GM21515 (cell line): ENCODE results near the gene ILKAP.

Source experiments
- ATAC-seq: cut with Tn5 transposase; IDR thresholded peaks from one replicate; pipeline ENCODE4 v1.9.1; 2021; ENCODE audit not compliant: unreplicated experiment

ILKAP gene, protein sequence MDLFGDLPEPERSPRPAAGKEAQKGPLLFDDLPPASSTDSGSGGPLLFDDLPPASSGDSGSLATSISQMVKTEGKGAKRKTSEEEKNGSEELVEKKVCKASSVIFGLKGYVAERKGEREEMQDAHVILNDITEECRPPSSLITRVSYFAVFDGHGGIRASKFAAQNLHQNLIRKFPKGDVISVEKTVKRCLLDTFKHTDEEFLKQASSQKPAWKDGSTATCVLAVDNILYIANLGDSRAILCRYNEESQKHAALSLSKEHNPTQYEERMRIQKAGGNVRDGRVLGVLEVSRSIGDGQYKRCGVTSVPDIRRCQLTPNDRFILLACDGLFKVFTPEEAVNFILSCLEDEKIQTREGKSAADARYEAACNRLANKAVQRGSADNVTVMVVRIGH

DNA sequence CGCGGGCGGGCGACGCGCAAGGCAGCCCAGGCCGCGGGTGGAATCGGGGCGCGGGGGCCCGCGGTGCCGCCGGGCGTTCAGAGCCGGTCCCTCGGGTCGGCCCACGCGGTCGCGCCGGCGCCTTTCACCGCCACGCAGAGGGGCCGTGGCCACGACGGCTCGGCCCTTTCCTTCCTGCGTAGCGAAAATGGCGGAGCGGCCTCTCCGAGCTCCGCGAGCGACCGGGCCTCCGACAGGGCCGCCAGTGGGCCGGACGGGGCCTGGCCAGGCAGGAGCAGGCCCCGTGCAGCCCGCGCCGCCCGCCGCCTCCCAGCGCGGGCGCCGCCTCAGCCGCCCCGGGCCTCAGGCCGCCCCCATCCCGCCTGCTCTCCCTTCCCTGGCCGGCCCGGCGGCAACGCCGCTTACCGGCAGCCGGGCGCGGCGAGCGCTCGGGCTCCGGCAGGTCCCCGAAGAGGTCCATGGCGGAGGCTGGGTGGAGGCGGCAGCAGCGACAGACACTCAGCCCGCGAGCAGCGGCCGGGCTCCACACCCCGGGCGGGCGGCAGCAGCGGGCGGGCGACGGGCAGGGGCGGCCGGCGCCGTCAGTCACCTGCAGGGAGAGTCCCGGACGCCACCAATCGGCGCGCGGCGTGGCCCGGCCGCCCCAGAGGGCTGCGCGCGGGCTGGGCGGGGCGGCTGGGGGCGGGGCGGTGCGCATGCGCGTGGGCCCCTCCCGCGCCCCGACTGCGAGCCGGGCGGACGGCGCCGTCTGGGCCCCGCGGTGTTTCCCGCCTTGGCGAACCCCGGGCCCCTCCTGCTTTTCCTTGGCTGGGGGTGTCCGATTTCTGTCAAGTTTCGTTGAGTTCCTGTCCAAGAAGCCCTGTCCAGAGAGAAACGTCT, at the start of gene ILKAP:
ILKAP (minus strand) TSS at position 602 of the 879 bp plus-strand sequence; CDS start at position 460, 142 bp downstream.
- ATAC-seq: peak; percentile 95

- no peak for ATAC-seq
These were observed 49.5 kb upstream of the ILKAP start for GRCh38 chr2:238252766-238253630.

GRCh38 chr2:238251986-238252385, 48.5 kb upstream of the ILKAP start:
- ATAC-seq: no peak

- no peak for ATAC-seq
These were observed 47.8 kb upstream of the ILKAP start for GRCh38 chr2:238251331-238251730.

GRCh38 chr2:238250896-238251295, 47.4 kb upstream of the ILKAP start:
- no peak for ATAC-seq

DNA sequence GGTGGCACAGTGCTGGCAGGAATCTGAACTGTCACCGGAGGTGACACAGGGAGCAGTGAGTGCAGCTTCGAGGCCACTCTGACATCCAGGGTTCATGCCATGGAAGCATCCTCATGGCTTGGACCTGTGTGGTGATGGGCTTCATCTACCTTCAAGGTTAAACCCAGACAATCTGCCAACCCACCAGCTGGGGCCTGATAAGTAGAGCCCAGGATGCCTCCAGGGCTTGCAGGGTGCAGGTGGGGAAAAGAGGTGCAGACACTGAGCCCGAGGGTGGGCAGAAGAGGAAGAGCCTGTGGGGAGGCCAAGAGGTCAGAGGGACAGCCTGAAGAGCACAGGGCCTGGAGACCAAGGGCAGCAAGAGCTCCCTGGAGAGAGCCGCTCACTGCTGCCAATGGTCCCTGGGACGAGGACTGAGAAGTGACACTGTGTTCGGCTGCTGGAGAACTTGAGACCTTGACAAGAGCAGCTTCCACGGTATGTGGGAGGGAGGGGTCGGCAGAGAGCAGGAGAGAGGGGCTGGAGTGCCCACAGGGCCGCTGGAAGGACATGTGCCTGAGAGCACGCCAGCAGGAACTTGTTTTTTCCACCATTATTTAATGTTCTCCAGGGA, 44.5 kb upstream of the ILKAP start:
- ATAC-seq: no peak

DNA sequence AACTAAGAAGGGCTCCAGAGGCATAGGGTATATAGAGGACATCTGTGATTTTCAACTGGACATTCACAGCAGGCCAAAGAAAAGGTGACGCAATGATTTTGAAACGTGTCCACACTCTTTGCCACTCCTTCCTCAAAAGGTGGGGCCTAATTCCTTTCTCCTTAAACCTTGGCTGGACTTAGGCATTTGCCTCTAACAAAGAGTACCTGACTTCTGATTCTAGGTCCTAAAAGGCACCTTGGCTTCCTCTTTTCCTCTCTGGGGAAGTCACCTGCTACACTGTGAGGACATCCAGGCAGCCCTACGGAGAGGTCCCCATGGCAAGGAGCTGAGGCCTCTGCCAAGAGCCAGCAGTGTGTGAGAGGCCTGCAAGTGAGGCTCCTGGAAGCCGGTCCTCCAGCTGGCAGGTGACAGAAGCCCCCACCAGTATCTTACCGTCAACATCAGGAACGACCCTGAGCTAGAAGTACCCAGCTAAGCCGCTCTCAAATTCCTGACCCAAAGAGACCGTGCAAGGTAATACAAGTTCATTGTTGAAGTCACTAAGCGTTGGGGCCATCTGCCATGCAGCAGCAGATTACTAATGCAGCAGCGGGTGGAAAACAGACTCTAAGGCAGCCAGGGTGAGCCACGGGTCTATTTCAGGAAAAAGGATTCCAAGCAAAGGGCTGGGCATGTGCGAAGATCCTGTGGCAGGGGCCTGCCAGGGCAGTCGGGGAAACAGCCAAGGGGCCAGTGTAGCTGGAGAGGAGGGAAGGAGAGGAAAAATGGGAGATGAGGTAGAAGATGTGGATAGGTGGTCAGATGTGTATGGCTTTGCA, 43.7 kb upstream of the ILKAP start:
- ATAC-seq: no peak

- ATAC-seq: no peak
These were observed 40.7 kb upstream of the ILKAP start for GRCh38 chr2:238244151-238244550.

DNA sequence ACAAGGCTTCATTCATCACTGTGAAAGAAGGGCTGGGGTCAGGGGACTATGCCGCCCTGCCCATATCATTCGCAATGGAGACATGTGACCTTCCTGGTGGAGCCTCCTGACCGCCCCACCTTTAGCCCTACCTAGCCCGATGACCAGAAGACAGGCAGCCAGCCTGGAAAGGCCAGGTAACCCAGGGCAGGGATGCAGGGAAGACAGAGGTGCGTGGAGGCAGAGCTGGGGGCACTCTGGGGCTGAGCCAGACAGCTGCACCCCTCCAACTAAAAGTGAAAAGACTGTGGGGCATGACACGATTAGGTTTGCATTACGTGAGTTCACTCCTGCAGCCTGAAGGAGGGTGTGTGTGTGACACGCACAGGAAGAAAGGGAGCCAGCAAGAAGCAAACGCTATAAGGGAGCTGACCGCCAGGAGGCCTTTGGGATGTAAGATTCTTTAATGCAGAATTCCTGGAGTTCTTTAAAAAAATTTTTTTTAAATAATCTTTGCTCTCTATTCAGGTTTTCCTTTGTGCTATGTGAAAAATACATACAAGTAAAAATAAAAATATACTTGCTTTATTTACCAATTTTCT, 40.1 kb upstream of the ILKAP start:
- ATAC-seq: no peak

DNA sequence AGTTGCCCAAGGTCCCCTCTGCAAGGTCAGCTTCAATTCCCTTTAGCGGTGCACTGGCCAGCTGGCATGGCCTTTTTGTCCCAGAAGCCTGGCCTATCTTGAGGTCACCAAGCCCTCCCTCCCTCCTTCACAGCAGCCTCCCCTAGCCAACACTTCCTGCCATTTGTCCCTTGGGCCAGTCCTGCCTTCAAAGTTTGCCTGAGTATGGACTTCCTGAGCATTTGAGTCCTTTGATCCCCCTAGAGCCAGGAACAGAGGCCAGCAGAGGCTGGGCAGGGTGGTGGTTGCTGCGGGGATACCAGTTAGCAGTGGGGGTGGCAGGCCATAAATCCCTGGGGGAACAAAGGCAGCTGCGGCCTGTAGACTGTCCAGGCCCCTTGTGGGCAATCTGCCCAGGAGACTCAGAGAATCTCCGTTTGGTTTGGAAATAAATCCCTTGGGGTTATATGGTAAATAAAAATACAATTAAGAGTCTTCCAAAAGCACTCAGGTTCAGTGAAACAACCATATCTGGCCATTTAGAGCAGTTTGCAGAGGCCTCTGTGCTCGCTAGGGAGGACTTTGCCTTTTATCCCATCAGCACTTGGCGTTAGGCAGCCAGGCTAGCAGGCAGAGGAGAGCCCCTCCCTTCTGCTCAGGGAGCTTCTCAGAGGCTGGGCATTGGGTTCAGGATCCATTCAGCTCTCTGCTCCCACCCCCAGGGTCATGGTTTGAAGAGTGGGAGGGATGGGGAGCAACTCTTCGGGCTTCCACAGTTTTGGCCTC, 39.4 kb upstream of the ILKAP start:
- ATAC-seq: no peak

GRCh38 chr2:238241970-238242369, 38.5 kb upstream of the ILKAP start:
- no peak for ATAC-seq

DNA sequence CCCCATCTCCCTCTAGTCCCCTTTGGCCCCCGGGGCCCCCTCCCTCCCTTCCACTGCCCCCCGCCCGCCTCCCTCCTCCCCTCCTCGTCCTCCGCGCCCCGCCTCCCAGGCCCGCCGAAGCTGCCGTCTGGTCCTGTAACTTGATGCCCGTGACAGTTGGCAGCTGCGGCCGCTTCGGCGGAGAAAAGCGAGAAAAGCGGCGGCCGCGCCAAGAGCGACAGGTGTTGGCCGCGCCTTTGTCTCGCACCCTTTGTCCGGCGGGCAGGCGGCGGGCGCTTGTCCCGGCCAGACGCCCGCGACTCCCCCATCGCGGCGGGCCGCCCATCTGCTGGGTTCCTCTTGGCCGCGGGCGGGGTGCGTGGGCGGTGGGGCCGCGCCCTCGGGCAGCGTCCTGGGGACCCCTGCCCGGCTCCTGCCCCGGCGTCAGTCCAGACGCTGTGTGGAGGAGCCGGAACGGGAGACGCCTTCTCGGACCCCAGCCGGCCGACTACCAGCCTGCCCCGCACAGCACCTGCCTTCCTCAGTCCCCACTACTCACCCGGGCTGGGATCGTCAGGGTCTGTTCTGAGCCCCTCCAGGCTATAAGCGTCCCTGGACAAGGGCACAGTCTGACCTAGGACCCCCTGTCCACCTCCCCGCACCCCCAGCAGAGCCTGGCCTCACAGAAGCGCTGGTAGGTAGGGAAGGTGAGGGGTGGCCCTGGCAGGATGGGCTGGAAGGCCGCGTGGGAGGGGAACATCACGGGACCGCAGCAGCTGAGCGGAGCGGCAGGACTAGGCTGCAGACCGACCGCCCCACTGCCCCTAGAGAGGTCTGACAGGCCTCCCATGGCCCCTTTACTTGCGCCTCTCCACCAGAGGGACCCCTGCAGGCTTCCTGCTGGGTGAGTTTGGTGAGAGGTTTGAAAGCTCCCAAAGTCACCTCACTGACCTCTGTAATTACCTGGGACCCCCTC, 37.5 kb upstream of the ILKAP start:
- ATAC-seq: no peak

DNA sequence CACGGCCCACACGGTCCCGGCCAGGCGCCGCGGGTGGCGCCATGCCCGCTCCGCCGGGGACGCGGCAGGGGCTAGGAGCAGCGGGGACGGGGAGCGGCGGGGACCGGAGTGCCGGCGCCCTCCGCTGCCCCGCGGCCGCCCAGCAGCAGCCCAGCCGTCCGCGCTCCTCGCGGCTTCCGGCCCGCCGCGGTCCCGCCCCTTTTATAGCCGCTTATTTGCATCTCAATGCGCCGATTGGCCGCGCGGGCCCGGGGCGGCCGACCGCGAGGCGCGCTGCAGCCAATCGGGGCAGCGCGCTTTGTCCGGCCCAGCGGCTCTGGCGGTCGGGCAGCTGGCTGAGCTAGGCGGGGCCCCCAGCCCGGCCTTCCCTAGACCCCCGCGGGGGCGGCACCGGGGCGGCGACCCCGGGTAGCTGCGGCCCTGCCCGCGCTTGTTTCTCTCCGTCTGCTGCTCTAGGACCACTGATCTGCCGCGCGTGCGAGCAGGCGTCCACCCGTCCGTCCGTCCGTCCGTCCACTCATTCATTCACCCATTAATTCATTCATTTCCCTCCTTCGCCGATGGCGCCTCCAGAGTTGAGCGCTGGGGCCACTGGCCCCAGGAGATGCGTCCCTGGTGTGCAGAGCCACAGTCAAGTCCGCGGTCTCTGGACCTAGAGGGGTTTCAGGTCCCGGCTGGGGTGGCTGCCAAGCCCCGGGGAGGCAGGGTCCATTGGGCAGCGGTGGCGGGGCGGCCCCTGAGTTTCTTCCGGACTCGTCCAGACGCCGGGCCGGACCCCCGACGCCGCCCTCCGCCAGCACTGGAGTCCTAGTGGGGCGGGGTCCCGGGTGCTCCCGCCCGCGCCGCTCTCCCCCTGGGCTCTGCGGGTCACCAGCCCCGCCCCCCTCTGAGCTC, 36.6 kb upstream of the ILKAP start, which contains the start of gene HES6:
HES6 (minus strand) TSS at position 176 of the 894 bp plus-strand sequence; CDS start at position 43, 133 bp downstream.
- peak; percentile 79 for ATAC-seq

GRCh38 chr2:238239543-238239862, 36.0 kb upstream of the ILKAP start:
- ATAC-seq: peak; percentile 29

- no peak for ATAC-seq
These were observed 35.5 kb upstream of the ILKAP start for GRCh38 chr2:238238766-238239542.

- no peak for ATAC-seq
These were observed 34.8 kb upstream of the ILKAP start for GRCh38 chr2:238238311-238238765.
